Right lobe of liver (tissue), 6 donors: ENCODE results near the gene ATP1B2. TPM values are rescaled to one million over a fixed set of nuclear protein-coding genes. Genes with fewer than 3 reads are reported as not detected.

Experiments
- ATAC-seq, 4 donors: fragments of 200-7000 bp; cut with Tn5 transposase; one replicate each; pipeline ENCODE4 v1.9.1; 2020; ENCODE audit warnings: mild to moderate bottlenecking in 4 of 4, moderate library complexity in 4 of 4
- DNase-seq, 3 donors: peaks; one replicate each; pipeline ENCODE4 v3.0.0-alpha.2; 2020
- H3K27ac ChIP-seq, 3 donors: fragments of 200-600 bp; one replicate each; pipeline ENCODE4 v1.8.0; 2022
- H3K27me3 ChIP-seq, 2 donors: fragments of 200-600 bp; one replicate each; pipeline ENCODE4 v1.8.0; 2022
- H3K36me3 ChIP-seq, 4 donors: fragments of 200-600 bp; sonication (generic) in 1 of 4; one replicate each; pipeline versions ENCODE4 v1.5.1 to v1.8.0; 2017 to 2022; ENCODE audit warnings: control low read depth in 1 of 4
- H3K4me1 ChIP-seq, 4 donors: fragments of 200-600 bp; sonication (generic) in 1 of 4; one replicate each; pipeline versions ENCODE4 v1.5.1 to v1.8.0; 2017 to 2022; ENCODE audit warnings: control low read depth in 1 of 4
- H3K4me3 ChIP-seq, 3 donors: fragments of 200-600 bp; one replicate each; pipeline ENCODE4 v1.8.0; 2022
- H3K9me3 ChIP-seq, 4 donors: fragments of 200-600 bp; sonication (generic) in 1 of 4; one replicate each; pipeline versions ENCODE4 v1.5.1 to v1.8.0; 2017 to 2022; ENCODE audit warnings: control low read depth in 1 of 4
- POLR2A ChIP-seq: fragments of 450-650 bp; IDR thresholded peaks from one replicate; pipeline ENCODE4 v1.6.1; 2017; ENCODE audit warnings: antibody characterized with exemption, mild to moderate bottlenecking
- WGBS: methylation state at CpG from one replicate; pipeline ENCODE4 v1.1.6; 2018; ENCODE audit warnings: low coverage, low lambda C conversion rate; ENCODE audit not compliant: insufficient coverage; ENCODE audit errors: missing lambda C conversion rate; 5-methylcytosine and 5-hydroxymethylcytosine counted together
- intact Hi-C, 2 donors: fragments of 100-400 bp; cut with DNase I; formaldehyde crosslinking; loops; one replicate each; pipeline versions ENCODE4 v1.11.2 to v1.14.1; 2022
- total RNA-seq, 6 experiments: library from RNA; depleted of rRNA in 2 of 6; stranded (reverse); fragments of >200 nt in 2 of 6; fragmentation: NEBNext Ultra II Directional in 3 of 6; extraction: Animal tissue kit (Norgen Biotek cat#: 25700) in 3 of 6; gene quantifications; one replicate each; pipeline versions ENCODE4 v1.1.0 to v1.2.4, GENCODE V29; 2016 to 2023
- TF ChIP-seq, protein P1 (sequence below), 4 donors: fragments of 200-600 bp in 3 of 4; fragments of 450-650 bp in 1 of 4; IDR thresholded peaks; one replicate each; pipeline versions ENCODE4 v1.5.1 to v1.8.0; 2016 to 2022; ENCODE audit warnings: antibody characterized with exemption in 4 of 4, mild to moderate bottlenecking in 2 of 4
- donor health status: DM: no; HTN: yes; CAD: no.
- donor health status: DM: no; HTN: no; CAD: no.
- donor health status: DM: no; HTN: no; CAD: no.
- donor health status: DM: no; HTN: yes; CAD: no.
- donor health status: DM: no; HTN: yes; CAD: no.

Gene ATP1B2
- total RNA-seq, 6 experiments from 2014 or later = 0.43 to 1.7 (median 0.91) TPM

DNA sequence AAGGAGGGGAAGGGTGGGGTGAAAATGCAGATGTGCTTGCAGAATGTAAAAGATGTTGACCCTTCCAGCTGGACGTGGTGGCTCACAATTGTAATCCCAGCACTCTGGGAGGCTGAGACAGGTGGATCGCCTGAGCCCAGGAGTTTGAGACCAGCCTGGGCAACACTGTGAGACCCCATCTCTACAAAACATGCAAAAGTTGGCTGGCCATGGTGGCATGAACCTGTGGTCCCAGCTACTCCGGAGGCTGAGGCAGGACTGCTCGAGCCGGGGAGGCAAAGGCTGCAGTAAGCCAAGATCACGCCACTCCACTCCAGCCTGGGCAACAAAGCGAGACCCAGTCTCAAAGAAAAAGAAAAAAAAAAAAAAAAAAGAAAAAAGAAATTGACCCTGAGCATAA is 17.8 kb downstream of the ATP1B2 start:
- TF ChIP-seq, protein P1, sequence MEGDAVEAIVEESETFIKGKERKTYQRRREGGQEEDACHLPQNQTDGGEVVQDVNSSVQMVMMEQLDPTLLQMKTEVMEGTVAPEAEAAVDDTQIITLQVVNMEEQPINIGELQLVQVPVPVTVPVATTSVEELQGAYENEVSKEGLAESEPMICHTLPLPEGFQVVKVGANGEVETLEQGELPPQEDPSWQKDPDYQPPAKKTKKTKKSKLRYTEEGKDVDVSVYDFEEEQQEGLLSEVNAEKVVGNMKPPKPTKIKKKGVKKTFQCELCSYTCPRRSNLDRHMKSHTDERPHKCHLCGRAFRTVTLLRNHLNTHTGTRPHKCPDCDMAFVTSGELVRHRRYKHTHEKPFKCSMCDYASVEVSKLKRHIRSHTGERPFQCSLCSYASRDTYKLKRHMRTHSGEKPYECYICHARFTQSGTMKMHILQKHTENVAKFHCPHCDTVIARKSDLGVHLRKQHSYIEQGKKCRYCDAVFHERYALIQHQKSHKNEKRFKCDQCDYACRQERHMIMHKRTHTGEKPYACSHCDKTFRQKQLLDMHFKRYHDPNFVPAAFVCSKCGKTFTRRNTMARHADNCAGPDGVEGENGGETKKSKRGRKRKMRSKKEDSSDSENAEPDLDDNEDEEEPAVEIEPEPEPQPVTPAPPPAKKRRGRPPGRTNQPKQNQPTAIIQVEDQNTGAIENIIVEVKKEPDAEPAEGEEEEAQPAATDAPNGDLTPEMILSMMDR (IDR thresholded peaks at IDR 0.05) = no peak
- no peak for TF ChIP-seq POLR2A
- Histone ChIP-seq H3K4me3 (no peak overlapping the region), H3K9me3 (peaks cover 0 to 4% (median under 1%) of the 10 kb centered on the region in 4 donors), H3K36me3 (peaks cover 0 to 39% (median 20%) of the 10 kb centered on the region in 4 donors), H3K27me3 (no peaks in the 10 kb centered on the region), H3K27ac (no peak overlapping the region), H3K4me1 (no peaks in the 10 kb centered on the region)
- WGBS = 96% methylated on average over 6 of the region's 7 CpGs
- intact Hi-C loops = no loop called here
- no peak for ATAC-seq
- no peak for DNase-seq

DNA sequence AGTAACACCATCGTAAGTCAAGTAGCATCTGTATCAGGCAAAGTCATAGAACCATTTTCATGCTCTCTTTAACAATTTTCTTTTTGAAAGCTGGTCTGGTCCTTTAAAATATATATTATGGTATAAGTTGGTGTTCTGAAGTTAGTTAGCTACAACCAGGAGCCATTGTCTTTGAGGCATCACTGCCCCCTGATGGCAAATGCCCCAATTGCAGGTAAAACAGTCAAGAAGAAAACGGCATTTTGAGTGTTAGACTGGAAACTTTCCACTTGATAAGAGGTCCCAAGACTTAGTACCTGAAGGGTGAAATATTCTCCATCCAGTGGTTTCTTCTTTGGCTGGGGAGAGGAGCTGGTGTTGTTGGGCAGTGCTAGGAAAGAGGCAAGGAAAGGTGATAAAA is 22.5 kb downstream of the ATP1B2 start:
- Histone ChIP-seq H3K27ac (no peak overlapping the region), H3K36me3 (peaks cover 0 to 56% (median 29%) of the 10 kb centered on the region in 4 donors), H3K4me1 (no peaks in the 10 kb centered on the region), H3K27me3 (no peaks in the 10 kb centered on the region), H3K4me3 (no peak overlapping the region), H3K9me3 (peaks cover 0 to 4% (median 2%) of the 10 kb centered on the region in 4 donors)
- no peak for ATAC-seq
- no peak for DNase-seq
- intact Hi-C loops = loop anchor here in 1 of 2 donors (10.0 kb wide), 1 partner anchor 78 kb away; the partner anchor contains the start of gene SOX15
- WGBS = 94% methylated on average over 2 of the region's 2 CpGs
- TF ChIP-seq POLR2A = no peak
- TF ChIP-seq, protein P1 (IDR thresholded peaks at IDR 0.05) = peak; percentile 33 to 51 (median 38)

DNA sequence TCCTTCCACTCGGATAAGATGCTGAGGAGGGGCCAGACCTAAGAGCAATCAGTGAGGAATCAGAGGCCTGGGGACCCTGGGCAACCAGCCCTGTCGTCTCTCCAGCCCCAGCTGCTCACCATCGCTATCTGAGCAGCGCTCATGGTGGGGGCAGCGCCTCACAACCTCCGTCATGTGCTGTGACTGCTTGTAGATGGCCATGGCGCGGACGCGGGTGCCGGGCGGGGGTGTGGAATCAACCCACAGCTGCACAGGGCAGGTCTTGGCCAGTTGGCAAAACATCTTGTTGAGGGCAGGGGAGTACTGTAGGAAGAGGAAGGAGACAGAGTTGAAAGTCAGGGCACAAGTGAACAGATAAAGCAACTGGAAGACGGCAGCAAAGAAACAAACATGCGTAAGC is 24.2 kb downstream of the ATP1B2 start:
- Histone ChIP-seq H3K9me3 (peaks cover 0 to 4% (median 2%) of the 10 kb centered on the region in 4 donors), H3K27me3 (no peaks in the 10 kb centered on the region), H3K36me3 (peaks cover 0 to 46% (median 25%) of the 10 kb centered on the region in 4 donors), H3K4me1 (no peaks in the 10 kb centered on the region), H3K4me3 (no peak overlapping the region), H3K27ac (no peak overlapping the region)
- intact Hi-C loops = loop anchor here in 1 of 2 donors (10.0 kb wide), 1 partner anchor 80 kb away; the partner anchor contains the start of gene SOX15
- WGBS = 91% methylated on average over 7 of the region's 14 CpGs
- DNase-seq (no peak), ATAC-seq (no peak)
- TF ChIP-seq, protein P1 (IDR thresholded peaks at IDR 0.05) = no peak
- no peak for TF ChIP-seq POLR2A

DNA sequence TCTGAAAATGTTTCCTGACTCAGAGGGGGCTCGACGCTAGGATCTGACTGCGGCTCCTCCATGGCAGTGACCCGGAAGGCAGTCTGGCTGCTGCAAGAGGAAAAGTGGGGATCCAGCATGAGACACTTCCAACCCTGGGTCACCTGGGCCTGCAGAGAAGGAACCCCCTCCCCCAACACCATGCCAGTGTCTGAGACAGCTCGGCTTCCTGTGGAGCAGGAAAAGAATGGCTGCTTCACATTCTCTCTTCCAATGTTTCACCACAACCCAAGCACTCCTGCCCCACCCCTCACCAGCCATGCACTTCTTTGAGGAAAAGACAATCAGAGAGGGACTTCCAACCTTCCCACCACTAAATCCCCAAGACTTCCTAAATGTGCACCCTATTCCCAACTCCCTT is 25.8 kb downstream of the ATP1B2 start:
- peak in 1 of 4 donors; percentile 21 for ATAC-seq
- H3K36me3 ChIP-seq = peaks cover 0 to 33% (median 16%) of the 10 kb centered on the region in 4 donors

More for the DNA sequence above, 25.8 kb downstream of the ATP1B2 start:
- TF ChIP-seq, protein P1 (IDR thresholded peaks at IDR 0.05) = no peak
- no peak for TF ChIP-seq POLR2A
- Histone ChIP-seq H3K4me1 (no peaks in the 10 kb centered on the region), H3K27me3 (no peaks in the 10 kb centered on the region), H3K4me3 (no peak overlapping the region), H3K9me3 (peaks cover 0 to 4% (median 2%) of the 10 kb centered on the region in 4 donors), H3K27ac (no peak overlapping the region)
- intact Hi-C loops = loop anchor here in 1 of 2 donors (10.0 kb wide), 1 partner anchor 82 kb away; the partner anchor contains the start of gene SOX15
- WGBS = no CpG with 5 or more reads among the region's 5 CpGs
- DNase-seq = no peak
